ENCODE data around the gene KCNG2. TPM values are rescaled to one million over a fixed set of nuclear protein-coding genes. Genes with fewer than 3 reads are reported as not detected.

Gene KCNG2
- total RNA-seq, 2 experiments from 2014 or later, result not detected

DNA sequence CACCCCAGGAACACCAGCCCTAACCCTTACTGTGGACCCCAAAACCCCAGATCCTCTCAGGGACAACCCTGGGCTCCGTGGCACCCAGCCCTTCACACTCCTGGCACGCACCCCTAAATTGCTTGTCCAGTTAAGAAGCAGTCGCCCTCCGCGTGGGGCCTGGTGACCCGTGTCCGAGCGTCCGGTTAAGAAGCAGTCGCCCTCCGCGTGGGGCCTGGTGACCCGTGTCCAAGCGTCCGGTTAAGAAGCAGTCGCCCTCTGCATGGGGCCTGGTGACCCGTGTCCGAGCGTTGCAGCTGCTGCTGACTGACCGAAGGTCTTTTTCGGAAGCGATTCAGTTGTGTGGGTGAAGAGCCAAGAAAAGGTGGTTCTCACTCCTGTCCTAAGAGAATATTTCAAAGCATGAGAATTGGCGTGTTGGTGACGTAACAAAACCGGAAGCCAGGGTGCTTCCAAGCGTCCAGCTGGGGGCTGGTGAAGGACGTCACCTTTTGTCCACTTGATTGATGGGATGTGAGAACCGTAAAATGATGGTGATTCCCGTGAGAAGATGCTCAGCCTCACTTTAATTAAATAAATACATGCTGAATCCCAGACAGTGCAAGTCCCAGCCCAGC lies 70.5 kb downstream of the KCNG2 start:
- H3K4me1 Mint-ChIP-seq, result no peaks in the 10 kb centered on the region
- no peak overlapping the region for H3K4me3 Mint-ChIP-seq
- no peak overlapping the region for H3K27ac Mint-ChIP-seq
- H3K9me3 Mint-ChIP-seq, result no peaks in the 10 kb centered on the region
- no peaks in the 10 kb centered on the region for H3K27me3 Mint-ChIP-seq
- DNase-seq, result no peak
- H3K36me3 Mint-ChIP-seq, result no peaks in the 10 kb centered on the region

GRCh38 chr18:79868811-79869541 lies 71.2 kb downstream of the KCNG2 start:
- Mint-ChIP-seq H3K27me3 (no peaks in the 10 kb centered on the region), H3K9me3 (no peaks in the 10 kb centered on the region), H3K4me1 (no peaks in the 10 kb centered on the region), H3K4me3 (no peak overlapping the region), H3K27ac (no peak overlapping the region), H3K36me3 (no peaks in the 10 kb centered on the region)
- DNase-seq, result no peak

GRCh38 chr18:79869591-79870300 lies 72.0 kb downstream of the KCNG2 start:
- Mint-ChIP-seq H3K36me3 (no peaks in the 10 kb centered on the region), H3K4me1 (no peaks in the 10 kb centered on the region), H3K27ac (no peak overlapping the region), H3K9me3 (no peaks in the 10 kb centered on the region), H3K4me3 (no peak overlapping the region), H3K27me3 (no peaks in the 10 kb centered on the region)
- DNase-seq, result no peak

- Mint-ChIP-seq H3K27me3 (no peaks in the 10 kb centered on the region), H3K4me1 (no peaks in the 10 kb centered on the region), H3K36me3 (no peaks in the 10 kb centered on the region), H3K9me3 (no peaks in the 10 kb centered on the region), H3K4me3 (no peak overlapping the region), H3K27ac (no peak overlapping the region)
- DNase-seq, result no peak
Measured at GRCh38 chr18:79870301-79871025, 72.7 kb downstream of the KCNG2 start.

DNA sequence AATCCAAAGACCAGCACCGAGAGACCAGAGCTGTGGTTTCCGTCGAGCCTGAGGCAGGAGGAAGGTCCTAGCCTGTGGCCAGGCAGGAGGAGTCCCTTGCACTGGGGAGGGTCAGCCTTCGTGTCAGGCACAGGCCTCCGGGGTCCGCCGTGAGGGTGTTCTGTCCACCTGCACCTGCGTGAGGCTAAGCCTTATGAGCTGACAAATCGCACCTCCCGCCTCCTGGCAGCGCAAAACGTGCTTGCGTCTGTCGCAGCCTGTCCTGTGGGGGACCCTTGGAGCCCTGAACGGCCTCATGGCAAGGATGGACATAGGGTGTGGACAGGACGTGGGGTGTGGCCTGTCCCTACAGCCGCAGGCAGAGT lies 73.3 kb downstream of the KCNG2 start:
- H3K9me3 Mint-ChIP-seq, result no peaks in the 10 kb centered on the region
- no peaks in the 10 kb centered on the region for H3K27me3 Mint-ChIP-seq
- H3K27ac Mint-ChIP-seq, result no peak overlapping the region
- DNase-seq, result no peak
- no peaks in the 10 kb centered on the region for H3K4me1 Mint-ChIP-seq
- no peaks in the 10 kb centered on the region for H3K36me3 Mint-ChIP-seq
- no peak overlapping the region for H3K4me3 Mint-ChIP-seq

- no peaks in the 10 kb centered on the region for H3K4me1 Mint-ChIP-seq
- no peak overlapping the region for H3K27ac Mint-ChIP-seq
- H3K9me3 Mint-ChIP-seq, result no peaks in the 10 kb centered on the region
- no peak for DNase-seq
- no peak overlapping the region for H3K4me3 Mint-ChIP-seq
- H3K27me3 Mint-ChIP-seq, result no peaks in the 10 kb centered on the region
- H3K36me3 Mint-ChIP-seq, result no peaks in the 10 kb centered on the region
Measured at GRCh38 chr18:79871481-79872091, 73.8 kb downstream of the KCNG2 start.

DNA sequence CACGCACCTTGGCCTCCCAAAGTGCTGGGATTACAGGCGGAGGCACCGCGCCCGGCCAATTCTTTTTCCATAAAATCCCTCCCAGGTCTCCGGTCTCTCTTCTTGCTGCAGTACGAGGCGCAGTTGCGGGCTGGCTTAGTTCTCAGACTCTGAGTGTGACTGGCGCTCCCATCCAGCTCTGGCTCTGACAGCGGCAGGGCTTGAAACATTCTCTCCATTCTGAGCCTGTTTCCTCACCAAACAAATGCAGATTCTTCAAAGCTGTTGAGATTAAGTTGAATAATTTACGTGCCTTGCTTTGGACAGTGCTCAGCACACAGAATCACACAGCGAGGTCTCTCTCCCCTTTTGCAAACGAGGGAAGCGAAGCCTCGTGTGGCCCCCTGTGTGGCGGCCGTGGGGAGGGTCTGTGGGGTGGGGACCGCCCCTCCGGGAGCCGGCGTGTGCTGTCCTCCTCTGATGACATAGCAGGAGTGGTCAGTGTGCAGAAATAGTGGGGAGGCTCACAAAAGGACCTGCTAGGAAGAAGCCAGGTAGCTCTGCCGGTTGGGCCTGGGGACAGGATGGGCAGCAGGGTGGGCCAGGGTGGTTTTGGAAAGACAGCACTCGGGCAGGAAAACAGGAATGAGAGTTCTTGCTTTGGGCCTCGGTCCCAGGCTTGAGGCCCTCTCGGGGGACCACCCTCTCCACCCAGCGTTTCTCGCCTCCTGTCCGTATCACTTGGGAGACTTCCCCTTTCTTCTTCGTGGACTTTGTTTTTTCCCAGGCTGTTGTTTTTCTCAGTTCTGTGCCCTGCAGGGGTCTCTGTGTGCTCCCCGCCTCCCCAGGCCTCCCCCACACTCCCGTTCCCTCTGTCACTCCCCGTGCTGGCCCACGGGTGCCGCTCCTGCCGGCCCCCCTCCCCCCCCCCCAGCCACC lies 75.0 kb downstream of the KCNG2 start:
- no peak overlapping the region for H3K4me3 Mint-ChIP-seq
- no peak overlapping the region for H3K27ac Mint-ChIP-seq
- no peaks in the 10 kb centered on the region for H3K36me3 Mint-ChIP-seq
- H3K9me3 Mint-ChIP-seq, result no peaks in the 10 kb centered on the region
- DNase-seq, result no peak
- H3K4me1 Mint-ChIP-seq, result no peaks in the 10 kb centered on the region
- no peaks in the 10 kb centered on the region for H3K27me3 Mint-ChIP-seq

- DNase-seq, result no peak
- no peaks in the 10 kb centered on the region for H3K9me3 Mint-ChIP-seq
- H3K4me1 Mint-ChIP-seq, result no peaks in the 10 kb centered on the region
- H3K4me3 Mint-ChIP-seq, result no peak overlapping the region
- no peaks in the 10 kb centered on the region for H3K36me3 Mint-ChIP-seq
- no peaks in the 10 kb centered on the region for H3K27me3 Mint-ChIP-seq
- no peak overlapping the region for H3K27ac Mint-ChIP-seq
Measured at GRCh38 chr18:79873449-79874110, 75.8 kb downstream of the KCNG2 start.

- no peaks in the 10 kb centered on the region for H3K36me3 Mint-ChIP-seq
- no peaks in the 10 kb centered on the region for H3K9me3 Mint-ChIP-seq
- no peaks in the 10 kb centered on the region for H3K4me1 Mint-ChIP-seq
- H3K27ac Mint-ChIP-seq, result no peak overlapping the region
- H3K27me3 Mint-ChIP-seq, result no peaks in the 10 kb centered on the region
- H3K4me3 Mint-ChIP-seq, result no peak overlapping the region
- no peak for DNase-seq
Measured at GRCh38 chr18:79874553-79875530, 77.1 kb downstream of the KCNG2 start.

- no peaks in the 10 kb centered on the region for H3K4me1 Mint-ChIP-seq
- H3K27me3 Mint-ChIP-seq, result no peaks in the 10 kb centered on the region
- H3K4me3 Mint-ChIP-seq, result no peak overlapping the region
- no peaks in the 10 kb centered on the region for H3K36me3 Mint-ChIP-seq
- no peak overlapping the region for H3K27ac Mint-ChIP-seq
- H3K9me3 Mint-ChIP-seq, result no peaks in the 10 kb centered on the region
- DNase-seq, result no peak
Measured at GRCh38 chr18:79875531-79875919, 77.8 kb downstream of the KCNG2 start.

DNA sequence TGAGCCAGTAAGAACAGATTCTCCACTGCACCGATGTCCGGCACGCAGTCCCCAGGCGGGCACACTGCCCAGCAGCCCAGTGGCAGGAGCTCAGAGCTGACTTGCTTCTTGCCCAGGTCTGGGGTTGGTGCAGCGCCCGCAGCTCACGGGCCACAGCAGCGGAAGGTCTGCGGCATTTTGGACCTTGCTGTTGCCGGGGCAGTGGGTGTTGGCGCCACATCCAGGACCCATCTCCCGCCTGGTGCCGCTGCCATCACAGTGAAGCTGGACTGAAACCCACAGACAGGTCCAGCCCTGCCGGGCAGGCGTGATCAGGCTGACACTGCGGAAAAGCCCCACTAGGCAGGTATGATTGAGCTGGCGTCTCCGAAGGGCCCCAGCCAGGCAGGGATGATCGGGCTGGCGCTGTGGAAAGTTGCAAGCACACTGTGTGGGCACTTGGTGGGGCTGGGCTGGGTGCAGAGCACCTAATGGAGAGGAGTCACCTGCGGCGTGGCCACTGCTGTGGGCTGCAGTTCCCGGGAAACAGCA lies 78.3 kb downstream of the KCNG2 start:
- Mint-ChIP-seq H3K9me3 (no peaks in the 10 kb centered on the region), H3K4me1 (no peaks in the 10 kb centered on the region), H3K27me3 (no peaks in the 10 kb centered on the region), H3K27ac (no peak overlapping the region), H3K36me3 (no peaks in the 10 kb centered on the region), H3K4me3 (no peak overlapping the region)
- no peak for DNase-seq

- Mint-ChIP-seq H3K36me3 (no peaks in the 10 kb centered on the region), H3K27me3 (no peaks in the 10 kb centered on the region), H3K4me1 (no peaks in the 10 kb centered on the region), H3K27ac (no peak overlapping the region), H3K9me3 (no peaks in the 10 kb centered on the region), H3K4me3 (no peak overlapping the region)
- DNase-seq, result no peak
Measured at GRCh38 chr18:79876497-79876896, 78.8 kb downstream of the KCNG2 start.
